HG02943 (cell line): ENCODE data around the gene TMEM255B.

Experiments used
- ATAC-seq: cut with Tn5 transposase; IDR thresholded peaks from one replicate; pipeline ENCODE4 v1.9.1; 2021; ENCODE audit warnings: mild to moderate bottlenecking, low read depth, moderate library complexity; ENCODE audit not compliant: unreplicated experiment

Gene TMEM255B

DNA sequence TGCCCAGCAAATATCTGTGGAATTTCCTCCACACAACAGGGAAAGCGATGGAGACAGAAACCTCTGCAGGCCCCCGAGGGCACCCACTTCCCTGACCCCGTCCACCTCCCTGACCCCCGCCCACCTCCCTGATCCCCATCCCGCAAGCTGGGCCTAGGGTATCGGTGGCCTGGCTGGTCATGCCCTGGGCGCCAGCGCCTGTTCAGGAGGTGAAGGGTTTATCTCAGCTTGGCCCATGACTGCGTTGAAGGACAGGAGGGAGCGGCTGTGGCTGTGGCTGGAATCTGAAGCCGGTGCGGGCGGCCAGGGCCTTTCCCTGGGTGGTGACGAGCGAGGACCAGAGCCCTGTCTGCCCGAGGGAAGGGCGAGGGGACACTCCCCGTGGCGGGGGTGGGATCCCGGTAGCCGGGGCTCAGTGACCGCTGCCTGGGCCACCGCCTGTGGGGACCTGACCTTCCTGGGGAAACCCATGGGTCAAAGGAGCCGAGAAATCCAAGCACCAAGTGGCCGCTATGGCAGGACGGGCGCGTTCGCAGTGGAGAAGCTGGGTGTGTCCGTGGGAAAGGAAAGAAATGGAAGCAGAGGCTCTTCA lies 84.1 kb downstream of the TMEM255B start:
- ATAC-seq: no peak

DNA sequence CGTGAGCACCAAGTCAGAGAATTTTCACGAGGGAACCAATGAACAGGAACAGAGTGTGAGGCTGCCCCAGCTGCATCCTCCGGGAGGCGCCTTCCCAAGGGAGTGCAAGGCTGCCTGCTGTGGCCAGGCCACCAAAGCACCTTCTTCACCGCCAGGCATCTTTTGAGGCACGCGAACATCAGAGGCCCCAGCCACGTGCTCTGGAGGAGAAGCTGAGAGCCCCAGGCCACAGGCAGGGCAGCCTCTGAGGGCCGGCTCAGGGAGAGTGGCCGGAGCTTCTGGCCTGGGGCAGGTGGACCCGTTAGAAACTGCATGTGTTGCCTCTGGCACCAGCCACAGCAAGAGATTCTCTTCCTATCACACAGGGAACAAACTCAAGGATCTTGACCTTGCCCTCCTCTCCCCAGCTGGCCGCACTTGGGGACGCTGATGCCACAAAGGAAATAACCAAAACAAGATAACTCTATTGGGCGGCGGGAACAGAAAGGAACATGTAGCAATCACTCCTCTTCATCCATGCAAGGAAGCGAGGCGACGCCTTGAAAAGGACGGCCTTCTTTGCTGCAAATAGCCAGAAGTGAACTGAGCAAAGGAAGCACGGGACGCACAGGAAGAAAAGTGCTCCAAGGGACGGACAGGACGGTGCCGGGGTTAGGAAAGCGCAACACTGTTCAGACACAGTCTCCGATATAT lies 85.0 kb downstream of the TMEM255B start:
- ATAC-seq: no peak

DNA sequence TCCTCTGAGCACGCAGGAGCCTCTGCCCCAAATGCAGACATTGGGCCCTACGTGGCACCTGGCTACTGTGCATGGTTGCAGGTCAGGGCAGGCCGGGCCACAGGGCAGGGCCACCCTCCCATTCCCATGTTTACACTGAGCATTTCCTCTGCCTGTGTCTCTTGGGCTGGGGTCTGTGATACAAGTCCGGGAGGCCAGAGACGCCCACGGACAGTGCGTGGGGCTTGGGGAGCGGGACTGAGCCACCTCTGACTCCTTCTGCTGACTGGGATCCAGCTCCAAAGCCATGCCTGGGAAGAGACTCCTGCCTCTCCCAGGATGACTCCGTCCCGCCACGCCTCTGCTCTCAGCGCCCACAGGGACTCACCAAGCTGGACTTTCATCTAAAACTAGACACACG lies 86.0 kb downstream of the TMEM255B start:
- no peak for ATAC-seq

DNA sequence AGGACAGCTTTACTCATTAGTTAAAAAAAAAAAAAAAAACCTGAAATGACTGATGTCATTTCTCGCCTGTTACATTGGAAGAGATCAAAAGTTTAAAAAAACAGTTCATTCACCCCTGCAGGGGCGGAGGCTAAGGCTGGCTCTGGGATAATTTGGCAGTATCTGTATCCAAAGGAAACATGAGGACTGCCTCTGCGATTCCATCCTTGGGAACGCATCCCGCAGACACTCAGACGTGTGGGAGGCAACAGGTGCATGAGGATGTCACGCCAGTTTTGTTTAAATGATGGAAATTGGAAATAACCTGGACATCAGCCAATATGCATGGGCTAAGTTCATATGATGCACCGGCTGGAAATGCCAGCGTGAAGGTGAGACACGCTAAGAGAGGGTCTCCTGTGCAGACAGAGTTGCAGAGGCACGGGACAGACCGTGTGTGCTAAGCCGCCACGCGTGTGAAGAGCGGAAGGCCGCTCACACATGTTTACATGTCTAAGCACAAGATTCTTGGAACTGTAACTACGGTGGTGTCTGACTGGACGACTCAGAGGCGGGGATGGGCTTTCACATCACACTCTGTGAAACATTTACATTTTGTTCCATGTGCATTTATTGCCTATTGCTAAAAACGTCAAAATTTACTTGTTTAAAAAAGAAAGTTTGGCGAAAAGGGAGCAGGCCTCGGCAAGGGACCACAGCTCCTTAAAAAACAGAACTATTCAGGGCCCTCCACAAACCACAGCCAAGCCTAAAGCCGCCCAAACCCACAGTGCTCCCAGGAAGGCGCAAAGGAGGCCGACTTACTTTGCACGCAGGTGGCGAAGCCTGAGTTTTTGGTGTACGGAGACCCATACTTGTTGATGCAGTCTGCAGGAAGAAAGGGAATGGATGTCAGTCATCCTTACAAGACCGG lies 87.0 kb downstream of the TMEM255B start:
- no peak for ATAC-seq

DNA sequence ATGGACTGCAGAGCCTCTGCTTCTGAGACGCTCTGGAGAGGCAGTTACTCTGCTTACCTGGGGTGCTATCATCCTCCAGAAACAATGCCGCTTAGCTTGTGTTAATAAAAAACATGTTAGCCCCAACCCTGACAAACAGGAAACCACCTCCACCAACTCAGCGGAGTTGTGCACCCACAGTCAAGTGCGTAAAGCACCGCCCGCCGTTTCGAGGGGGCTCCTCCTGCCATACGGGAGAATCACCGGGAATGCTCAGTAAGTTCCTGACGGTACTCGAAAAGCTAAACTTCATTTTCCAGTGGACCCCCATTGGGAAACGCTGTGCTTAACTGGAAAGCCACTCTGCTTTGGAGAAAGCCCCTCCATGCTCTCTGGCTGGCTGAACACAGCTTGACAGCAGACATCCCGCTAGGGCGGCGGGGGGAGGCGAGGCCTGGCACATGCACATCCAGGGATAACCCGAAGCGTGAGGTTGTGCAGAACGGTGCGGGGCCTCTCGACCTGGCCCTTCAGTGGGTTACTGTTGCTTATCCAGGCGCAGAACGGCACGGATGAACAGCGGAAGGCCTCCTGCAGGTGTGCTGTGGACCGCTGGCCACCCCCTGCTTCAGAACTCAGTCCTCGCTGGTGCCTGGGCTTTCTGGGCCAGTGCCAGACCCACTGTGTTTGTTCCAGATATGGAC lies 87.8 kb downstream of the TMEM255B start:
- no peak for ATAC-seq

DNA sequence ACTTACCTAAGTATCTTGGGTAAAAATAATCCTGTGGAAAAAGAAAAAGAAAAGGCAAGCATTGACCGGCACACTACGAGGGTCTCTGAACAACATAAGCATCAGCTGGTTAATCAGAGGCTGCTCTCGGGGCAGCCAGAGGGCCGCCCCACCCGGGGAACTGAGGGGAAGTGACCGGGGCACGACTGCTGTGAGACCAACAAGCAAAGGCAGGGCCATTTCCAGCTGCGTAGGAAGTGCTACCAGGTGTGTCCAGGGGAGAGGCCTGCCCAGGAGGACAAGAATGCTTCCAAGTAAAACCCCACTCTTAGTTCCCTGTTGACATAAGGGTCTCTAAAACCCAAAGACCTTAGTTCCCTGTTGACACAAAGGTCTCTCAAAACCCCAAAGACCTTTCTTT lies 89.0 kb downstream of the TMEM255B start:
- ATAC-seq: no peak

DNA sequence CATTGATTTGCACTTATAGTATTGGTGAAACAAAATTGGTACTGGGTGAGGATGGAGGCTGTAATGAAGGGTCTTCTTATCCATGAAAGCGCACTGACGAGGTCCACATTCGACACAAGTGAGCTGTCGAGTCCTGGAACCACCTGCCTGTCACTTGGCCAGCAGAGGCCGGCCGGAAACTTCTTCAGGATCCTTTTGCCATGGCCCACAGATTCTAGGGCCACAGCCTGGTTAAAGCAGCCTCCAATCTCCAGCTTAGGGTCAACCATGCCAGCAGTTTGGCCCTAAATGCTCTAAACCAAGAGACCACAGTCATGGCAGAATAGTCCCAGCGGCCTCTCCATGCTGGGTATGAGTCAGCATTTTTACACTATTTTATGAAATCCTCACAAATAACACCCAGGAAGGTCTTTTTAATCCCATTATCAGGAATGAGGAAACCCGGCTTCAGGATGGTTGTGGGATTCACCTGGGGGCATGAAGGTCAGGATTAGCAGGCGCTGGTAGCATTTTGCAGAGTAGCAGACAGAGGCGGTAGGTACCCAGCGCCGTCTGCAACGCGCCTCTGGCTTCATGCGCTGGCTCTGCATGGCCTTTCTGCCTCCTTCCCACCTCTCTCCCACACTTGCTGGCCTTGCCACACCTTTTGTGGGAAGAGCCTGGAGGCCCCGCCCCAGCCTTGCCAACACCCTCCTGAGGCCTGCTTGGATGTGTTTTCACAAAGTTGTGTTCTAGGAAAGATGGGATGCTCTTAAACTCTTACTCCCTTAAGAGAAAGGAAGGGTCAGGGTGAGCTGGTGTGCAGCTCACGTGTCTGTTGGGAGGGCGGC lies 89.6 kb downstream of the TMEM255B start:
- no peak for ATAC-seq

DNA sequence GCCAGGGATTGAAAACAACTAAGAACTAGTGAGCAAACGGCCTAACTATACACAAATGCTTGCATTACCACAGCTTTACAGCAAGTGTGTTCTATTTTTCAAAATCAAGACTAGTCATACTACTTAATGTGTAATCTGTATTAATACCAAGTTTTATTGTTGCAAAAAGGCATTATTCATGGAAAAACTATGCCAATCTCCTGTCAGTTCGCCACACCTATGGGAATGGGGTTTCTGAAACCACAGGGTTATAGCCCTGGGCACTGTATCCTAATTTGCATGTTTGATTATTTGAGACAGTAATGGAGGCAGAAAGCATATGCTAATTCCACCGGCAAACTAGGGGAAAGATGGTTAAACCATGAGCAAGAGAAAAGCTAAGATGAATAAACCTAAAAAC lies 90.5 kb downstream of the TMEM255B start:
- ATAC-seq: no peak

DNA sequence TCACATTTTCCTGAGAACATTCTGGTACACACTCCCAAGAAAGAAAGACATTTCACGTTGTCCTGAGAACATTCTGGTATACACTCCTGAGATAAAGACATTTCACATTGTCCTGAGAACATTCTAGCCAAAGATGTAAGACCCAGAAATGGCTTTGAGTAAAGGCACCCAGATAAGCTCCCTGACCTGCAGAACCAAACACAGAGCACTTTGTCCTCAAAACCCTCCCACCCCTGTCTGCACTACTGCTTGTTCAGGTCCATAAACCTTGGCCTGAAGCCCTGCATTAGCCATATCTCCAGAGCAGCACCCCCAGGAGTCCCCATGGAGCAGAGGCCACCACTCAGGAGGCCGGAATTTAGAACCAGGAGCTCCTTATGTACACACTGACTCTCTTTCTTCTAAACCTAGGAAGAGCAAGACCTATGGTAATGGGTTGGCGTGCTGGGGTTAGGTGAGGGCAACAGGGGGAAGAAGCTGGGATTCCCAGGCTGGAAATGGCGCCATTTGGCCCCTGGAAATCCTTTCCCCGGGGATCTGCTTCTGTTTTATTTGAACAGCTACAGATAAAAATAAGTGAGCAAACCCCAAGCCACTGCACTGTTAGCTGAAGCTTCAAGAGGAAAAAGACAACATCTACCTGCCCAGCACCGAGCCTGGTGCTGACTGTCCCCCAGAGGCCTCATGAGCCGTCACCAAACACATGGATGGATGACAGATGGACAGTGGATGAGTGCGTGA lies 91.1 kb downstream of the TMEM255B start:
- no peak for ATAC-seq

DNA sequence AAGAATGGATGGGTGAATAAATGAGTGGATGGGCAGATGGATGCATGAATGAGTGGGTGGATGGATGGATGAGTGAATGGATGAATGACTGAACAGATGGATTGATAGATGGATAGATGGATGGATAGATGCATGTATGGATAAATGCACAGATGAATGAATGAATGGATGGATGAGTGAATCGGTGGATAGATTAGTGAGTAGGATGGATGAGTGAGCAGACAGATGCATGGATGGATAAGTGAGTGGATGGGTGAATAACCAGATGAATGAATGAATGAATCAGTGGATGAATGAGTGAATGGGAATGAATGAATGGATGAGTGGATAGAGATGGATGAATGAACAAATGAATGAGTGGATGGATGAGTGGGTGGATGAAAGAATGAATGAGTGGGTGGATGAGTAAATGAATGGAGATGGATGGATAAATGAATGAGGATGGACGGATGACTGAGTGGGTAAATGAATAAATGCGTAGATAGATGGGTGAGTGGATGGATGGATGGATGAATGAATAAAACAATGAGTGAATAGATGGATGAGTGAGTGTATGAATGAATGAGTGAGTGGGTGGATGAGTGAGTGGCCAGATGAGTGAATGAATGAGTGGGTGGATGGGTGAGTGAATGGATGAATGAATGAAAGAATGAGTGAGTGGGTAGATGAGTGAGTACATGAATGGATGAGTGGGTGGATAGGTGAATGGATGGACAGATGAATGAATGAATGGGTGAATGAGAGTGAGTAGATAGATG lies 91.9 kb downstream of the TMEM255B start:
- ATAC-seq: no peak

DNA sequence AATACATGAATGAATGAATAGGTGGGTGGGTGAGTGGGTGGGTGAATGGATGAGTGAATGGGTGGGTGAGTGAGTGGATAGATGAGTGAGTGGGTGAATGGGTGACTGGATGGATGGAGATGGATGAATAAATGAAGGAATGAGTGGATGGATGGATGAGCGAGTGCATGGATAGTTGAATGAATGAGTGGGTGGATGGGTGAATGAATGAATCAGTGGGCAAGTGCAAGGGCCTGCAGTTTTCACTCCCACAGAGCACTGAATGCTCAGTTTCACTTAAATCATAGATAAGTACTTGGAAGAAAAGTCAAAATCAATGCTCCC lies 92.4 kb downstream of the TMEM255B start:
- no peak for ATAC-seq

DNA sequence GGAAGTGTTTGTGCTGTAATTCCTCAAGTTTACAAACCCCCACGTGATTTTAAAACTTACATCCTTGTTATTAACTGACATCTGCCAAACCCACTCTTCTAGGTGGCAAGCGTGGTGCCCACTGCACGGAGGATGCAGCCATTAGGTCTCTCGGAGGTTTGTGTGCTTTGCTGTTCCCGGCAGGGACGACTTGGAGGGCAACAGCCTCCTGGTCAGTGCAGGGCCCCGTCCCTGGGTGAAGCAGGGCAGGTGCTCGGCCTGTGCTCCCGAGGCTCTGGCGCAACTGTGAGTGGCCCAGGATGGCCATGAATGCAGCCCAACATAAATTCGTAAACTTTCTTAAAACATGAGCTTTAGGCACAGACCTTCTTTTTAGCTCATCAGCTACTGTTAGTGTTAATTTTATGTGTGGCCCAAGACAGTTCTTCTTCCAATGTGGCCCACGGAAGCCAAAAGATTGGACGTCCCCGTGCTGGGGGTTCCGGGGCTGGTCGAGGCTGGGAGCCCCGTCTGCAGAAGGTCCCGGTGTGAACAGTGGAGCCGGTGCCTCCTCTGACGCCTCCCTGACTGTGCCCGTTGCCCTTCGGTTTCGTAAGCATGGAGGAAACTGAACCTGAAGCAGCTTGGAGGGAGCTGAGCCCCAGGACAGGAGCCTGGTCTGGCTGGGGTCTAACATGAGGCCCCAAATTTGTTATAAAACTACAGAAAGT lies 93.0 kb downstream of the TMEM255B start:
- no peak for ATAC-seq

DNA sequence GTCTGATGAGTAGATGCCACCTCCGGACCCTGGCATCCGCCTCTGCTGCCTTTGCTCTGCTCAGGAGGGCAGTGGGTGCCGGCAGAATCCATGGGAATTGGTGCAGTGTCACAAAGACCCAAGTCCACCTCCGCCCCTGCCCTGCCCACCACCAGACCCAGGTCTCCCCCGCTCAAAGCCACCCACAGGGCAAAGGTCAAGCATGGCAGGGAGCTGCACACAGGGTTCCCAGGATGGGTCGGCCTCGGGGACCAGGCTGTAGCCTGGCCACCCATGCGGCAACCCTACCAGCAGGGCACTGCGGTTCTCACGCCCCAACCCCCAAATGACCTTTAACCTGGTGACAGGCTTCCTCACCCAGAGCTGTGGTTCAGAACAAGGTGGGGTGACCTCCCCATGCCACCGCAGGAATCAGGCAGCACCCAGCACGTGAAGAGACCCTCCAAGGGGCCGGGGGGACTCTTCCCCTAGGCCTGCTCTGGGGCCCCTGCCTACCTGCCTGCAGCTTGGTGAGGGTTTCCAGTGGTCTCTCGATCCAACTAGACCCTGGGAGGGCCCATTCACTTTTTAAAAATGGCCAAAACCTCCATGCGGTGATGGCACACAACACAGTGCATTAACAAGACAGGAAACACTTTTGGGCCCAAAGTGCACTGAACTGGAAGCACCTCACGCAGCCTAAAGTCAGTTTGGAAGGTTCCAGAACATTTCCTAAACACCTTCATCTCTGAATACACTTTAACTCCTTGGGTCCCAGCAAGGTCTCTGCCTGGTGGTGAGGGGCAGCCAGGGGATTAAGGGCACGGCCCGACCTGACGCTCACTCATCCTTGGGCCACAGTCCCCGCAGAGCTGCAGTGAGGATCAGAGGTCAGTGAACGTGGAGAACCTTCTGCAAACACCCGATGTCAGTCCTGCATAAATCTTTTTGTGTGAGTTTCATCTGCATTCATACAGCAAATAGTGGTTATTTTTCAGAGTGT lies 93.8 kb downstream of the TMEM255B start:
- no peak for ATAC-seq

DNA sequence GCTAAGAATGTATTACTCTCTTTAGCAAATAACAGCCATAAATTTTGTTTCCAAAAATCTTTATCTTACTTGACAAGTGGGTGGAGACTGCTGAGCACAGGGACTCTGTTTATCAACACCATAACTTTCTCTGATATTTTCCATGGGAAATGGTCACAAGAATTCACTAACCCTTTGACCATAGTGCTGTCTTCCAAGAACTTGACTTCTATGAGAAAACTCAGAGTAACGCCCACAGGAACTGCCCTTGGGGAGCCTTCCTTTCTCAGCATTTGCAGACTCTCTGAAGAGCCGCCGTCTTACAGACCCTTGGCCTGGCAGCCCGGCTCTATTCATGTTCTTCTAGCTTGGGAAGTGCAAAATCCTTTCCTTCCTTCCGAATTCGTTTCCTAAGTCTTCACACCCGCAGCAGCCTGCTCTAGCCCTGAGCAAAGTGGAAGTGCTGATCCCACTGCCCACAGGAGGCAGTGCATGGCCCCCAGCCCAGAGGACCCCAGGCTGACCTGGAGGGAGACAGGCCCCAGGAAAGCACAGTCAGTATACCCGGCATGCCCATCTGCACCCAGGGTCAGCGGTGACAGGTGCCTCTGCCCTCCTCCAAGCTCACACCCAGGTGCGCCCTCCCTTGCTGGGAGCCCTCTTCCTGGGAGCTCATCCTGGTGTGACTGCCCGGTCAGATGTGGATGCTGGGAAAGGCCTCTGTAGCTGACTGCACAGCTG lies 94.7 kb downstream of the TMEM255B start:
- ATAC-seq: no peak

DNA sequence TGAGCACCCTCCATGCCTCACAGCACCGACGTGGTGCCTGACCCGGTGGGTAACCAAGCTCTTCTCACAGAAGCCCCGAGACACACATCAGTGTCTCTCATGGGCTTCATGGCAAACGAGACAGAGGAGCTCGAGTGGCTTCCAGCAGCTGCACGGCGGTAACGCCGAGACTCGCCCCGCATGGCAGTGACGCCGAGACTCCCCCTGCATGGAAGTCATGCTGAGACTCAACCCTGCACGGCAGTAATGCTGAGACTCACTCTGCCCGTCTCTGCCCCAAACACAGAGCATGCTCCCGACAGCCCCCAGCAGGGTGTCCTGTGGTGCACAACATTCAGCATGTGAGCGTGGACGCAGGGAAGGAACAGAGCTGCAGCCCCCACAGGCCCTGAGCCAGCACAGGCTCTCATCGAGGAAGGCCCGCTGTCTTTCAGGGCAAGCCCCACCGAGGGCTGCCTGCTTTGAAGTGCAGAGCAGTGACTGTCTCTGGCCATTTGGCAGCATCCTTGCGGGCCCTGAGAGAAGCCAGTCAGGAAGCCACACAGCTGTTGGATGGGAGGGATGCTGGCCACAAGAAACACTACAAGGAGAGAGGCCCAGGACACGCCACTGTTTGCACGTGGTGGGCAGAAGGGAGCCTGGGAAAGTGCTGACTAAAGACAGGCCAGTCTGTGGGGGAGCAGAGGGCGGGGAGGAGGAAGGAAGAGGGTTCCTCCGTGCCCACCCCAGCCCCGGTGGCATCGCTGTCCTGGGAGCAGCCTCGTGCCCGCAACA lies 95.4 kb downstream of the TMEM255B start:
- ATAC-seq: no peak
